OCI-LY3 (cell line): ENCODE results near the gene TMEM169.

Experiments
- EZH2phosphoT487 ChIP-seq: fragments of 200-600 bp; shearing (Covaris generic); IDR thresholded peaks from 2 replicates; pipeline ENCODE4 v1.6.1; 2018; ENCODE audit warnings: antibody characterized with exemption, mixed run types, low read depth
- TF ChIP-seq, protein P1 (sequence below): fragments of 200-600, 300-600 bp; sonication (generic); IDR thresholded peaks from 2 replicates; pipeline ENCODE4 v1.5.1; 2014; ENCODE audit warnings: antibody characterized with exemption, low read length, low read depth

GRCh38 chr2:216074380-216074779, 7.3 kb upstream of the TMEM169 start:
- TF ChIP-seq EZH2phosphoT487, result no peak
- TF ChIP-seq, protein P1, sequence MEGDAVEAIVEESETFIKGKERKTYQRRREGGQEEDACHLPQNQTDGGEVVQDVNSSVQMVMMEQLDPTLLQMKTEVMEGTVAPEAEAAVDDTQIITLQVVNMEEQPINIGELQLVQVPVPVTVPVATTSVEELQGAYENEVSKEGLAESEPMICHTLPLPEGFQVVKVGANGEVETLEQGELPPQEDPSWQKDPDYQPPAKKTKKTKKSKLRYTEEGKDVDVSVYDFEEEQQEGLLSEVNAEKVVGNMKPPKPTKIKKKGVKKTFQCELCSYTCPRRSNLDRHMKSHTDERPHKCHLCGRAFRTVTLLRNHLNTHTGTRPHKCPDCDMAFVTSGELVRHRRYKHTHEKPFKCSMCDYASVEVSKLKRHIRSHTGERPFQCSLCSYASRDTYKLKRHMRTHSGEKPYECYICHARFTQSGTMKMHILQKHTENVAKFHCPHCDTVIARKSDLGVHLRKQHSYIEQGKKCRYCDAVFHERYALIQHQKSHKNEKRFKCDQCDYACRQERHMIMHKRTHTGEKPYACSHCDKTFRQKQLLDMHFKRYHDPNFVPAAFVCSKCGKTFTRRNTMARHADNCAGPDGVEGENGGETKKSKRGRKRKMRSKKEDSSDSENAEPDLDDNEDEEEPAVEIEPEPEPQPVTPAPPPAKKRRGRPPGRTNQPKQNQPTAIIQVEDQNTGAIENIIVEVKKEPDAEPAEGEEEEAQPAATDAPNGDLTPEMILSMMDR, result no peak
